ENCODE results near the gene COG7.
"Not testable (repeated sequence)": the region's sequence is repeated elsewhere in the genome, so short reads cannot be mapped to it uniquely, and the experiment has no call there.

Gene COG7

DNA sequence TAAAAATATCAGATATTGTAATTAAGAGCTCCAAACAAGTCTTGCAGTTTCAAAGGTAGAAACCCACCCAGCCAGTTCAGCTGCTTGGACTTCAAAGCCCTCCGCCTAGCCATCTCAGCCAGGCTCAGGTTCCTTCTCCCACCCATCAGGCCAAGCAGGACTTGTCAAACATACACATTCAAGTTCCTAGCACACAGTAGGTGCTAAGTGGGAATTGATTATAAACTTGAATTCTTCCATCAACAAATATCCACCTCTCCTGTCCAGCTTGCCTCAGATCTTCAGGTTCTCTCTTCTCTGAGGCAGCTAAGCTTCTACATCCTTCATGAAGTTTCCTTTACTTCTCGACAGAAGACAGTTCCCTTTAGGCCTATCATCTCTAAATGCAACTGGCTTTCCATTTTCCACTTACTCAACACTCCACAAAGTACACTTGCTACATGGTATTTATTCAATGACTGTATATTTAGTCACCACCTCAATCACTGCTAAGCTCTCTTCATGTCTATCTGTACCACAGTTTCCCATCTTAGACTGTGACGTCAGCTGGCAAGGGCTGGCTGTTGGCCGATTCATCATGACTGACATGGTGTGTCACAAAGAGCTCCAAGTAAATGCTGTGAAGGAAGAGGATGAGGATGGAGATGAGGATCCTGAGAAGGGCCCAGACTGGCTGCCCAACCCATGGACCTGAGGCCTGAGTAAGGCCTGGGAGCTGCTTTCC, 13.3 kb upstream of the COG7 start:
- no peak for DNase-seq

DNA sequence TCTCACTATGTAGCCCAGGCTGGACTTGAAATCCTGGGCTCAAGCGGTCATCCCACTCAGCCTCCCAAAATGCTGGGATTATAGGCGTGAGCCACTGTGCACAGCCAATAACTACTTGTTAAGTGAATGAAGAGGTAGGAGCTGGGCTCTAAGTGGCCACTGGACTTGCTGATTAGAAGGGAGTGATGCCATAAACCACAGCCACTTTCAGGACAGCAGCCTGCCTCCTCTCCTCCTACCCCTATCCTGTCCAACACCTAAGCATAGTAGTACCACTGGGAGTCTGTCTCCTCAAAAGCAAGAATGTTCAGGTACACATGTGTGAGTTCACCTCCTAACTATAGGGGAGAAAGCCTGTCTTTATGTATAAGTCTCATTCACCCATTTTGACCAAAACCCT, 12.2 kb upstream of the COG7 start:
- DNase-seq, result no peak

DNA sequence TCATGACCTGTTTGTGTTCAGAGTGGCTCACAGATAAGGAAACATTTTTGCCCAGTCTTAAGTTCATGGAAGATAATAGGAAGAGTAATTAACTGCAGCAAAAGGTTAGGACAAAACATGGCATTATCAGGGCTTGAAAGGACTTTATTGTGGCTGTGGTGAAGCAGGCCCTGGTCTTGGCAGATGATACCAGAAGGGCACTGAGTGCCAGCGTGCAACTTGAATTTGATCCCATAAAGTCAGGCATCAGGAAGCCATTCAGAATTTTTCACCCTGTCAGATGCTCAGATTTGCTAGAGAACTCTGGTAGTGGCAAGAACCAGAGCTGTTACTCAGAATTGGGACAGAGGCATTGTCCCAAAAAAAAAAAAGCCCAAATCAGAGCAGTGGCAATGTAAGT, 11.2 kb upstream of the COG7 start:
- DNase-seq, result no peak

DNA sequence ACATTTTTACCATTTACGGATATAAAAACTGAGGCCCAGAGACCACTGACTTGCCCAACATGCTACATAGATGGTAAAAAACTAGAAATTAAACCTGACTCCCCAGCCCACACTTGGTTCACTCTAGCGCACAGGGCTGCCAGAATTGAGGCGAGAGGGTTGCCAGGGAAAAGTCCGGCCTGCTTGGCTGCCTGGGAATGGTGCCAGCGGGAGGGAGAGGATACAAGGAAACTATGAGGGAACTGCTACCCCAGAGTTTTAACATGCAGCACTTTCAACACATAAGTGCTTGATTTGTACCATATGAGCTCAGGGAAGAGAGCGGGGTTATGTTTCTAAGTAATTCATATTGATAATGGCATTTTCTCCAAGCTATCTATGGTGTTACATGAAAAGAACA, 10.0 kb upstream of the COG7 start:
- not testable (repeated sequence) for DNase-seq

DNA sequence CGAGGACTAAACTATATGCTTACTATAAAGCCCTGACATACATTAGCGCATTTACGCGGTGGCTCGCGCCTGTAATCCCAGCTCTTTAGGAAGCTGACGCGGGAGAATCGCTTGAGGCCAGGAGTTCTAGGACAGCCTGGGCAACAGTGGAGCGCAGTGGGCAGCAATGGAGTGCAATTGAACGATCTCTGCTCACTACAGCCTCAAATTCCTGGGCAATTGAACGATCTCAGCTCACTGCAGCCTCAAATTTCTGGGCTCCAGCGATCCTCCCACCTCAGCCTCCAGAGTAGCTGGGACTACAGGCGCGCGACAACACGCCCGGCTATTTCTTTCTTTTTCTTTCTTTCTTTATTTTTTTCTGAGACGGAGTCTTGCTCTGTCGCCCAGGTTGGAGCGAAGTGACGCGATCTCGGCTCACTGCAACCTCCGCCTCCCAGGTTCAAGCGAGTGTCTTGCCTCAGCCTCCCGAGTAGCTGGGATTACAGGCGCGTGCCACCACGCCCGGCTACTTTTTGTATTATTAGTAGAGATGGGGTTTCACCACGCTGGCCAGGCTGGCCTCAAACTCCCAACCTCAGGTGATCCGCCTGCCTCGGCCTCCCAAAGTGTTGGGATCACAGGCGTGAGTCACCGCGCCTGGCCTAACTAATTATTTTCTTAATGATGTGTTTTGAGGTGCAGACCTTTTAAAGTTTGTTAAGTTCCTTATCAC, 506 bp upstream of the COG7 start:
- DNase-seq, result no peak

DNA sequence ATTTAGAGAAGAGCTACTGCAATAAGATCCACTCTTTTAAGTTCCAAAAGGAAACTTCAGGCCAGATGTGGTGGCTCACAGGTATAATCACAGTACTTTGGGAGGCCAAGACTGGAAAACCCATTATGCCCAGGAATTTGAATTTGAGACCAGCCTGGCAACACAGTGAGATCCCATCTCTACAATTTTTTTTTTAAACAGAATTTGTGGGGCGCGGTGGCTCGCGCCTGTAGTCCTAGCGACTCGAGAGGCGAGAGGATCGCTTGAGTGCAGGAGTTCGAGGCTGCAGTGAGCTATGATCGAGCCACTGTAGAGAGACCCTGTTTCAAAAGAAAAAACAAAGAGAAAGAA, 793 bp downstream of the COG7 start:
- no peak for DNase-seq

DNA sequence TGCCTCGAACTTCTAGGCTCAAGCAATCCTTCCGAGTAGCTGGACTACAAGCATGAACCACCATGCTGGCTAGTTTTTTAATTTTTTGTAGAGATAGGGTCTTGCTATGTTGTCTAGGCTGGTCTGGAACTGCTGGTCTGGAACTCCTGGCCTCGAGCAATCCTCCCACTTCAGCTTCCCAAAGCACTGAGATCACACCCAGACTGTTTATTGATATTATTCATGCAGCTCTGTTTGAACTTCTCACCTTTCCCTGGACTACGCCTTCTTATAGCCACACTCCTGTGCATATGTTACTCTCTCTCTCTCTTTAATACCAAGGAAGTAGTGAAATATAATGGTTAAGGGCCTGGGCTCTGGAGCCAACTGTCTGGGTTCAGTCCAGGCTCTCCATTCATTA, 4.6 kb downstream of the COG7 start:
- no peak for DNase-seq

DNA sequence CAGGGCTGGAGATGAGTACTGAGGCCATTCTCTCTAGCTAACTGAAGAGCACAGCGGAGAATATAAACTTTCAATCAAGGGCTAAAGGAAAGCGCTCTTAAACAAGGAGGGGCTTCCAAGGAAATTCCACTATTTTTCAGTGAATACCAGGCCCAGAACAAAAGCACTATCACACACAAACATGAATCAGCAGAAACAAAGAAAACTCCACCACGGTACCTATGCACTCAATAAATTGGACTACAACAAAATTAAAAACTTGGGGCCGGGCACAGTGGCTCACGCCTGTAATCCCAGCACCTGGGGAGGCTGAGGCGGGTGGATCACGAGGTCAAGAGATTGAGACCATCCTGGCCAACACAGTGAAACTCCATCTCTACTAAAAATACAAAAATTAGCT, 15.4 kb downstream of the COG7 start:
- not testable (repeated sequence) for DNase-seq

DNA sequence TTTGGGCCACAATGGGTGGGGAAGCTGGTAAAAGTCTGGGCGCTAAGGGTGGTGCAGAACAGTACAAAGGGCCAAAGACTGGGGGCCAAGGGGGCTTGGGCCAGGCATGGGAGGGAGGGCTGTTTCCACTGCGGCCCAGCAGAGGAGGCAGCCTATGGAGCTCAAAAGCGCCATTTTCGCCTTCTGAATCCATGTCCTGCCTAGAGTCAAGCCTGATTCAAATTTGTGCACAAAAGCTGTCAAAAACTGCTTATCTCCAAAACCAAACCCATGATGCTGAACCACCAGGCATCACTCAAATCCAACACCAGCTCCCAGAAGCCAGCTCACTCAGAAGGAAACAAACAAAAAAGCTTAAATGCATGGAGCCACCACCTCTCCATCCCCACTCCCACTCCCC, 16.0 kb downstream of the COG7 start:
- no peak for DNase-seq

DNA sequence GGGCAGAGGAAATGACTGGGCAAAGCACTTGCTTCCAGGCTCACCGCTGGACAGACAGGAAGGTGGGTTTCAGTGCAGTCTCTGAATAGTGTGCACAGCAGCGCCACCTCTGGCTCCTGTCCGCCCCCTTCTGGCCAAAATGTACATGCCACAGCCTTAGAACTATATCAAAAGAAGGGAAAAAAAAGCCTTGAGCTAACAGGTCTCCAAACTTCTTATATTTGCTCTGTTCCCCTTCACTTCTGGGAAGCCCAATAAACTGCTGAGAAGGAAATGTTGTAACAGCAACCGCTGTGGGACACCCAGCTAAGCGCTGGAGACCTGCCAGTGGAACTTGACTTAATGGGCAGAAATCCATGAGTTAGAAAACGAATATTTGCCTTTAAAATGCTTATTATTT, 17.5 kb downstream of the COG7 start:
- DNase-seq, result no peak

DNA sequence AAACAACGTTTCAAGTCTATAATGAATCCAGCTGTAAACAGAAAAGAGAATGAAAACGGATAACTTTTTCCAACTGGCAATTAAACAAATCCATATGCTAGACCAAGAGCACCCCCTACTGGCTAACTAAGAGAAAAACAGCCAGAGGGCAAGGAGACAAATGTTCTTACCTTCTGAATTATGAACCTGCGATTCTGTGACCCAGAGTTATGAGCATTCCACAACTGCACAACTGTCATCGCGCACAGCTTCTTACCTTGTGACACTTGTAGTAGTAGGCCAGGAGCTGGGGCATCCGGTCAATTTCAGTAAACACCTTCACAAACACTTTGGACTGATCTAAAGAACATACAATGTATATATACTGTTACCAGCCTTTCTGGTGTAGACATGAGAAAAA, 18.6 kb downstream of the COG7 start:
- DNase-seq, result peak; percentile 58 to 76

DNA sequence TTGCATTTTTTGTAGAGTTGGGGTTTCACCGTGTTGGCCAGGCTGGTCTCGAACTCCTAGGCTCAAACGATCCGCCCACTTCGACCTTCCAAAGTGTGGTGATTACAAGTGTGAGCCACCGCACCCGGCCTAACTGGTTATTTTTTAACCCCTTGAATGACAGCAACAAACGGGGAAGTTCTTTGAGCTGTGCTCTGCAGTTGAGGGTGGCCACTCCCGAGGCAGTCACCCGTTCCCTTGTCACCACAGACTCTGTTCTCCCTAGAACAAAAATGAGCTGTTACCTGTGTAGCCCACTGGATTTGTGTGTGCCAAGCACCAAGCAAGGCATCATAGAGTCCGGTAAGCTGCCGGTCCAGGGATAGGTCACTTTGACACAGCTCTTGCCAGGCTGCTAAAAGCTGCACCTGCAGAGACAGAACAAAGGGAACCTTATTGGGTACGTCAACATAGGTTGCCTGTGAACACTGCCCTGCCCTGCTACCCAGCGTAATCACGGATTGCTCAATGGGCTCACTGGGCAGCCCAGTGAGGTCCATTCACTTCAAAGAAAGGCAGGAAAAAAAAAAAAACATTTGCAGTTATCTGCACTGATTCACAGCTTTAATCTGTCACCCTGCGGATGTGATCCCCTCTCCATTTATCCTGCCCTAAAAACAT, 19.6 kb downstream of the COG7 start:
- DNase-seq, result no peak

DNA sequence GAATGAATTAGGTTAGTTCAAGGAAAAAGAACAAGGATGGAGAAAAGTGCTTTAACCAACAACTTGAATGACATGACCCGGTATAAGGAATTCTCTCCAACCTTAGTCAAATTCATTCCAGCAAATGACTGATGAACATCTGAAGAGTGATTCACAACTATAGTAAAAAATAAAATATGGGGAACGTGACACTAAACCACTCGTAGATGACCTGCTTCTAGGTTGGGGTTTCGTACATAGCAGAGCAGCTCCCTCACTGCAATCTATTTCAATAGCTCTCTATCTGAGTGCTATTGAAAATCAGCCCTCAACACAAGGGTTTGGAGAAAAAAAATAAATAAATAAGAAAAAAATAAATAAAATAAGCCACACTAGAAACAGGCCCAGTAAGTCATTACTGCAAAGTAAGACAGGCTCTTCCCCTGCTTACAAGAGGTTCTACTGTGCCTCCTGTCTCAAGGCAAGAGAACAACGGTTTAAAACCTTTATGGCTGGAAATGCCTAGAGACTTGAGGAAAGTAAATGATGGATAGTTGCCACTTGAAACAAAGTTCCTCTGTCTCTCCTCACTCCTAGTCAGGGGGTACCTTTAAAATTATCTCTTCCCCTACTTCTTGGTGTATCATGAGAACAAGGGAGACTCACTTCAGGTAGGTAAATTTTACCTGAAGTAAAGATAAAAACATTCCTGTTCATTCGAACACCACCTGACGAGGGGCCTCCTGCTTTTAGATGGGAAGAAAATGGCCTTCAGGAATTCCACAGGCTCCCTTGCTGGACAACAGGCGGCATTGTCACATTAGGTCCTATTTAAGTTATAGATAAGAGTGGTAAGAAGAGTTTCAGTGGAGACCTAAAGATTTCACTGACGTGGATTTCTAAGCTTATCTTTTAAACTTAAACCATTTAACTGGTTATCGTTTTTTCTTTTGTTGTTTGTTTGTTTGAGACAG, 20.5 kb downstream of the COG7 start:
- DNase-seq, result no peak

DNA sequence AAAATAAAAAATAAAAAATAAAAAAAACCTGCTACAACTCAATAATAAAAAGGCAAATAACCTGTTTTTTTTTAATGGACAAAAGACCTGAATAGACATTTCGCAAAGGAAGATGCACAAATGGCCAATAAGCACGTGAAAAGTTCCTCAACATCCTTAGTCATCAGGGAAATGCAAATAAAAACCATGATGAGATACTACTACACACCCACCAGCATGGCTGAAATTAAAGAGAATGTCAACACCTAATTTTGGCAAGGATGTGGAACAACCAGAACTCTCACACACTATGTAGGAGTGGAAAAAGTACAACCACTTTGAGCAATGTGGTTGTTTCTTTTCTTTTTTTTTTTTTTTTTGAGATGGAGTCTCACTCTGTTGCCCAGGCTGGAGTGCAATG, 24.6 kb downstream of the COG7 start:
- DNase-seq, result no peak

DNA sequence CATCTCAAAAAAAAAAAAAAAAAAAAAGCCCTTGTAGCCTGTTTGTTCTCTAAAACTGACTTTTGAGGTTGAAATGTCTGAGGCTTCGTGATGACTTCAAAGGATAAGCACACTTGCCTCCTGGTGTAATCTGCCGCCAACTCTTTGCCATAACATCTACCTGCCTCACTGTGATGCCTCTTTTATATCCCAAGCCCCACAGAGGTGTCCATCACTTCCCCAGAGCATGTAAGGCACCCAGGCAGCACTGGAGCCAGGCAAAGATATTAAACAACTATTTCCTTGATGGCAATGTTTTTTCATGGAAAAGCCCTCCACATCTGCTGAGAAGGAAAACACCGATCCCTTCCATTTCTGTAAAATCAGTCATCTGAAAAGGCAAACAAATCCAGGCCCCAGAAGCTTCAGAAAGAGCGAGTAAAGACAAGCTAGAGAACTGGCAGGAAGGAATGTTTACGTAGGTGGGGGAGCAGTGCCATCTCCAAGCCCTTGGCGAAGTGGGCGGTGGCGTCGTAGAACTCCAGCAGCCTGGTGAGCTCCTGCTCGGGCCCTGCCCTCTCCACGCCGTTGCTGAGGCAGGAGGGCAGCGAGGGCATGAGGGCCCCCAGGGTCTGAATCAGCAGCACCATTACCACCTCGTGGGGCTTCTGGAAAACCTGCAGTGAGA, 28.6 kb downstream of the COG7 start:
- no peak for DNase-seq

DNA sequence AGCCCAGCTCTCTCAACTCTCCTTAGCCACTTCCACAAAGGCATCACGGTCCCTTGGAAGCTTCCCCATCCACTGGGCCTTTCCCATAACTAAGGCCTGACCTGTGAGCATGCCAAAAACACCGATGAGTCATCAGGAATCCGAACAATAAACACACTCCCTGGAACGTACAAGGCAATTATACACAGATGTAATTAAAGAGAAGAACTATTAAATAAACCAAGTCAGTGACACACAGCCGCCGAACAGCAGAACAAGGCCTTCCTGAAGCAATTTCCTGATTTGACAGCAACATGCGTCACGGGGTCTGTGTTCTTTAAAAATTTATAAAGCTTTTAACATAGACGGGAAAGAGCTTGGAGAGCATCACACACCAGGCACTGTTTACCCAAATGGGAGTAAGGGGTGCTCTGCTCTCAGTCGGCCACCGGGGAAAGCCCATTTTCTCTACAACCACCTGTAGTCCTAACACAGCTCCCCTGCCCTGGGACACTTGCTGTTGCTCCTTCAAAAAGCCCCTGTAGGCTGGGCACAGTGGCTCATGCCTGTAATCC, 29.4 kb downstream of the COG7 start:
- DNase-seq, result no peak

DNA sequence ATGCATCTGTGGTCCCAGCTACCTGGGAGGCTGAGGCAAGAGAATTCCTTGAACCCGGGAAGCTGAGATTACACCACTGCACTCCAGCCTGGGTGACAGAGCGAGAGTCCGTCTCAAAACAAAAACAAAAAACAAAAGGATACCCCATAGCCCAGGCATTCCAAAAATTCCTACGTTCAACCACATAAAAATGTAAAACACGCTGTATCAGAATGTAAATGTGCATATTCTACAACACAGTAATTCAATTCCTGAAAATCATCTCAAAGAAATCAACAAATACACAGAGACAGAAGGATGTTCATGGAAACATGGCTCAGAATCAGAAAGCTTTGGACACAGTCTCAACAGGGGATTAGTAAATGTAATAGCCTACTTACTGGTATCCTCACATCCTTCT, 33.0 kb downstream of the COG7 start:
- no peak for DNase-seq

DNA sequence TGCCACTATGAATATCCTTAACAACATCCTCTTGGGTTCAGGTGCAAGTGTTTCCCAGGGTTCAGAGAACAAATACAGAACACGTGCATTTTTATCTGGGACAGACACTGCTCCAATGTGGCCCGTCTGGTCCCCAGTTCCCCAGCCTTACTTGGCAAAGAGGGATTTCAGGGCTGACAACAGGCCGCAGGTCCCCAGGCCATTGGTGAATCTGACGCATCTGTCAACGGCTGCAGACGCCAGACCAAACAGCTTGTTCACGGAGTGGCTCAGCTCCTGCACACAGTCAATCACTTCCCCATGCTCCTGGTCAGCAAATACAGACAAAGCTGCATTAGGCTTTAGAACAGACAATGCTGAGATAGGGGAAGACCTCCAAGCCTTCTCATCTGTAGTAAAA, 36.2 kb downstream of the COG7 start:
- no peak for DNase-seq

DNA sequence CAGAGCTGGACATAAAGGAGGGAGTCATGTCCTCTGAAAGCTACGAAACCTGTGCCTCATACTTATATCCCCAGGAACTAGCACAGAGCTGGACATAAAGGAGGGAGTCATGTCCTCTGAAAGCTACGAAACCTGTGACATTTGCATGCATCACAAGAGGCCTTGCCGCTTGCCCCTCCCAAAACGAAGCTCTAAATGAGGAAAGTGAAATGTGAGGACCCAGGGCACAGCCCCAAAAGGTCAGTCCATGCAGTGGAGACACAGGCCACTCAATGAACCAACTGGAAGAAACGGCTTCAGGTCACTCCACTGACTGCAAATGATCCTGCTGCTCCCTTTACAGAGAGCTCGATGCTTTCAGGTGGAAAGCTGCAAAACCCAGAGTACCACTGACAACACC, 38.3 kb downstream of the COG7 start:
- no peak for DNase-seq

DNA sequence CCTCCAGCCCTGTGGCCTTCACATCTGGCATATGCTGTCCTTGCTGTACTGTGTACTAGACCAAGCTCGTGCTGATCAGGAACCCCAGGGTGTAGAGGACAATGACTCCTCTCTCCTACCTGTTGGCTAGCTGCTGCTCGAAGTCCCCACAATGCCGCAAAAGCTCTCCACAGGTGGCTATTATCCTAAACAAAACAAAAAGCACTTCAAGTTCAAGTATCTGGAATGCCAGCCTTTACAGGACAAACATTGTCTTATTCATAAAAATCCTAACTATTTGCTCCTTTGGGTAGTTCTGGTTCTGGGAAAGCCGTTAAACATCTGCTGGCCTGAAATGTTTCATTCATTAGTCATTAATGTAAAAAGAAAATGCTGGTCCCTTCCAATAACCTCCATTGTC, 42.8 kb downstream of the COG7 start:
- no peak for DNase-seq

DNA sequence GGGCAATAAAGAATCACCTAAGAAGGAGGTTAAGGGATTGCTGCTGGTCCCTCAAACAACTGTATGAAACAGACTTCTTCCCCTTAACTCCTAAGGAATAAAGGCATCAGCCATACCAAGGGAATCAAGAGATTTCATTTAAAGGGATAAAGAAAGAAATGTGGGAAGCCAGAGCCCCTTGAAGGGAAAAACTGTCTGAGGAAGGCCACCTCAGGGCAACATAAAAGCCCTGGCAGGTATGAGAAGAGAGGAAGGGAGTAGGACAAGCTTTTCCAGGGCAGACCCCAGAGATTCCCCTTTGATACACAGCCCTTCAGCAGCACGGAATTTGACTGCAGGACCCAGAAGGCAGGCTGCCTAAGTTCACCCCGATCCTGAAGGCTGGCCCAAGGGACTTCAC, 43.5 kb downstream of the COG7 start:
- no peak for DNase-seq

DNA sequence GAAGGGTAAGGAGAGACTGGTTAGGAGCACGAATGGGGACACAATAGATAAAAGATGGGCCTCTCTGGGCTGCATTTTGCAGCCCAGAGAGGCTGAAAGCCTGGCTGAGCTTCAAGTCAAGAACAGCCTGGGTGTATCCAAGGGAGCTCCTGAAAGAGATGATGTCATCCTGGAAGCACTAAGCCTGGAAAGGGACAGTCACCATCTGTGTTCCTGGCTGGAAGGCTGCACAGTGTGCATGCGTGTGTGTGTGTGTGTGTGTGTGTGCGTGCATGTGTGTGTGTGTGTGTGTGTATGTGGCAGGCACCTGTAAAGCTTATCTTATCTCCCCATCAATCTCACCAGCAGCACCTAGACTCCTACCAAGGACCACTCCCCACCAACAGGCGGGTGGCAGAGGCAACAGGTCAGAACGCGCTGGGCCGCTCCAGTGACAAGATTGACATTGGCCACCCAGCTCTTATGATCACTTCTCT, 44.1 kb downstream of the COG7 start:
- DNase-seq, result no peak
